RWPE2 (cell line): ENCODE data around the gene ATP2A3.

Experiments
- ATAC-seq: fragments of 200-7000 bp; cut with Tn5 transposase; 3 replicates; pipeline ENCODE4 v1.9.1; 2021; ENCODE audit warnings: low read depth
- DNase-seq: peaks from one replicate; pipeline ENCODE4 v3.0.0-alpha.2; 2020; ENCODE audit warnings: low spot score
- H3K27ac ChIP-seq: fragments of 450-650 bp; 2 replicates; pipeline ENCODE4 v1.5.1; 2017; ENCODE audit warnings: mild to moderate bottlenecking; ENCODE audit not compliant: poor library complexity, severe bottlenecking
- H3K27me3 ChIP-seq: fragments of 250-450 bp; sonication (Bioruptor Pico); 2 replicates; pipeline ENCODE4 v1.5.1; 2021; ENCODE audit warnings: mild to moderate bottlenecking, moderate library complexity; ENCODE audit not compliant: insufficient read depth, poor library complexity, severe bottlenecking
- H3K36me3 ChIP-seq: fragments of 250-450 bp; sonication (Bioruptor Pico); 2 replicates; pipeline ENCODE4 v1.5.1; 2020; ENCODE audit warnings: low read depth, mild to moderate bottlenecking, moderate library complexity
- H3K4me1 ChIP-seq: fragments of 250-450 bp; sonication (Bioruptor Pico); 2 replicates; pipeline ENCODE4 v1.5.1; 2021; ENCODE audit warnings: mild to moderate bottlenecking, moderate library complexity; ENCODE audit not compliant: insufficient read depth, poor library complexity, severe bottlenecking
- H3K4me3 ChIP-seq: fragments of 250-450 bp; sonication (Bioruptor Pico); 2 replicates; pipeline ENCODE4 v1.5.1; 2021; ENCODE audit warnings: mild to moderate bottlenecking, moderate library complexity; ENCODE audit not compliant: severe bottlenecking
- H3K9me3 ChIP-seq: fragments of 250-450 bp; sonication (Bioruptor Pico); 2 replicates; pipeline ENCODE4 v1.5.1; 2021; ENCODE audit warnings: mild to moderate bottlenecking, moderate library complexity; ENCODE audit not compliant: severe bottlenecking
- CTCF ChIP-seq: fragments of 450-650 bp; IDR thresholded peaks from one replicate; pipeline ENCODE4 v1.5.1; 2017; ENCODE audit warnings: mild to moderate bottlenecking, moderate library complexity; ENCODE audit not compliant: poor library complexity, severe bottlenecking

Gene ATP2A3

GRCh38 chr17:3882276-3882675 lies 82.0 kb downstream of the ATP2A3 start:
- DNase-seq (no peak), ATAC-seq (no peak)
- H3K27ac ChIP-seq: no peak overlapping the region
- peaks cover 12% of the 10 kb centered on the region for H3K36me3 ChIP-seq
- no peaks in the 10 kb centered on the region for H3K27me3 ChIP-seq
- H3K4me1 ChIP-seq: no peaks in the 10 kb centered on the region
- no peak overlapping the region for H3K4me3 ChIP-seq
- no peaks in the 10 kb centered on the region for H3K9me3 ChIP-seq
- no peak for TF ChIP-seq CTCF

- no peak overlapping the region for H3K27ac ChIP-seq
- no peaks in the 10 kb centered on the region for H3K4me1 ChIP-seq
- no peak for TF ChIP-seq CTCF
- no peak overlapping the region for H3K4me3 ChIP-seq
- no peak for ATAC-seq
- H3K27me3 ChIP-seq: no peaks in the 10 kb centered on the region
- no peaks in the 10 kb centered on the region for H3K9me3 ChIP-seq
- no peak for DNase-seq
- H3K36me3 ChIP-seq: peaks cover 15% of the 10 kb centered on the region
Observed at GRCh38 chr17:3880983-3881382, 83.3 kb downstream of the ATP2A3 start.

- H3K36me3 ChIP-seq: peaks cover 22% of the 10 kb centered on the region
- ATAC-seq: no peak
- no peaks in the 10 kb centered on the region for H3K9me3 ChIP-seq
- H3K4me3 ChIP-seq: no peak overlapping the region
- no peak for DNase-seq
- no peaks in the 10 kb centered on the region for H3K4me1 ChIP-seq
- no peaks in the 10 kb centered on the region for H3K27me3 ChIP-seq
- TF ChIP-seq CTCF: no peak
- H3K27ac ChIP-seq: no peak overlapping the region
Observed at GRCh38 chr17:3879591-3880417, 84.4 kb downstream of the ATP2A3 start.

- TF ChIP-seq CTCF: no peak
- no peak overlapping the region for H3K4me3 ChIP-seq
- DNase-seq (no peak), ATAC-seq (no peak)
- peaks cover 22% of the 10 kb centered on the region for H3K36me3 ChIP-seq
- H3K4me1 ChIP-seq: no peaks in the 10 kb centered on the region
- no peaks in the 10 kb centered on the region for H3K27me3 ChIP-seq
- no peak overlapping the region for H3K27ac ChIP-seq
- H3K9me3 ChIP-seq: no peaks in the 10 kb centered on the region
Observed at GRCh38 chr17:3879186-3879585, 85.1 kb downstream of the ATP2A3 start.

GRCh38 chr17:3877220-3877619 lies 87.0 kb downstream of the ATP2A3 start:
- no peak for DNase-seq
- H3K4me3 ChIP-seq: no peak overlapping the region
- TF ChIP-seq CTCF: no peak
- no peak overlapping the region for H3K27ac ChIP-seq
- H3K36me3 ChIP-seq: peaks cover 27% of the 10 kb centered on the region
- no peaks in the 10 kb centered on the region for H3K4me1 ChIP-seq
- H3K9me3 ChIP-seq: no peaks in the 10 kb centered on the region
- ATAC-seq: no peak
- H3K27me3 ChIP-seq: no peaks in the 10 kb centered on the region
